Activated CD8-positive, alpha-beta memory T cell treated with anti-CD3 and anti-CD28 coated beads for 48 hours (primary cell): ENCODE data around the gene ADAMTS17.

Experiments
- DNase-seq, 3 experiments: peaks; one replicate each; pipeline ENCODE4 v3.0.0-alpha.2; 2020; ENCODE audit warnings: low read depth in 2 of 3, low spot score in 2 of 3

ADAMTS17 gene

GRCh38 chr15:100134586-100134985, 207.2 kb downstream of the ADAMTS17 start:
- no peak for DNase-seq

GRCh38 chr15:100134089-100134583, 207.6 kb downstream of the ADAMTS17 start:
- no peak for DNase-seq

DNA sequence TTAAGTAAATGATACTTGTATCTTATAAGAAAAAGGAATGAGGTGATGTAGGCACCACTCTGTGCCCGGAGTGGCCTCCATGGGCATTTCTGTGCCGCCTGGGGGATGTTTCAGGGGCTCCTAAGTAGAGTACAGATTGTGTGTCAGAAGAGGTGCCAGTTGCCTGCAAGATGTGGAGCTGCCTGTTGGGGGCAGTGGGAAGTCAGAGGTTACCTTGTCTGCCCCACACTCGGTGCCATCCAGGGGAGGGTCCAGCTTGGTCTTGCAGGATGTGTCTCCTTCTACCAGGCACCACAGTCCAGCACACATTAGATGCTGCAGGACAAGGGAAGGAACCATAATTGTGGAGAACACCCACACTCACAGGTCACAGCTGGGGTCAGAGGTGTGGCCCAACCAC, 208.8 kb downstream of the ADAMTS17 start:
- DNase-seq: no peak

DNA sequence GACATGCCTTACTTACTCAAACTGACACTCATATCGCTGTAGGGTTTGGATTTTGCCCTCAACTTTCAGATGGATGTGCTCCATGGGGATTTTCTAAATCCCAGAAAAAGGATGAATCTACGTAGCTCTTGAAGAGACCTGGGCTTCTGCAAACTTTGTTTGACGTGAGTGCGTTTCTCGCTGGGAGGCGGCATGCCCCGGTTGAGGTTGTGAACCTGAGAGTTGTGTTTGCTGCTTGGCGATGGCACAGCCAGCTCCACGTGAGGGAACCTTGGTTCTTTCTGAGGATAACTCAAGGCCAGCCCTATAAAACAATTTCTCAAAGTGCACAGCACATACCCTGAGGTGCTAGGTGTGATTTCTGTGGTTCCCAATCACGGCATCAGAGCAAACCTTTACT, 209.5 kb downstream of the ADAMTS17 start:
- DNase-seq: no peak

DNA sequence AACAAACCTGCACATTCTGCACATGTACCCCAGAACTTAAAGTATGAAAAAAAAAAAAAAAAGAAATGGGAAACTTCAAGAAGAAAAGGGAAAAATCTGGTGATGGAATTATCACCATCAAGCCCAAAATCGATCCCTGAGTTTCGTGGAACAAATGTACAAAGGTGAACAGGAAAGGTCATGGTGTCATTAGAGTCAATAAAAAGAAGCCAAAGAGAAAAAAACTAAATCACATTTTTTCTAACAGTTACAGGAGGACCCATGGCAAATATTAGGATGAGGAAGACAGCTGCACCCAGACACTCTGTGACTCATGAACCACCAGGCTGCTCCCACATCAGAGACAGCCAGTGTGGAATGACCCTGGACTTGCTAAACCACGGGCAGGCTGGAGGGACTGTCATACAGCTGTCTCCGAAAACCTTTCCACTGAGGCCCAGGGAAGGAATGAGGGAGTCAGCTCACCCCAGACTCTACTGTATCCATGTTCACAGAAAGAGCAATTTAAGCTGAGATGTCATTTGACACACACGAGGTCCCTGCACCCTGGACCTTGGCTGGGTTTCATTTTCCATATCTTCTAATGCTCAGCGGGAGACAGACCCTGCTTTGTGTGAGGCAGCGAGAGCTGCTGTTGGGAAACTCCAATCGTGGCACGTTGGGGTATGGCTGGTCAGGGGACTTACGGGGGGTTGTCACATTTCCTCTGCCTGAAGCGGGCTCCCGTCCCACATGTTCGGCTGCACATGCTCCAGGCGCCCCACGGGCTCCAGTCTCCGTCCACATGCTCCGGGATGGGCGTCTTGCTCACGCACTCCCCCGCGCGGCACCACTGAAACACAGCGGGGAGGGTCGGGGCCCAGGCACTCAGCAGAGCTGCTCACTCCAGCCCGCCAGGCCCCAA, 210.2 kb downstream of the ADAMTS17 start:
- no peak for DNase-seq

DNA sequence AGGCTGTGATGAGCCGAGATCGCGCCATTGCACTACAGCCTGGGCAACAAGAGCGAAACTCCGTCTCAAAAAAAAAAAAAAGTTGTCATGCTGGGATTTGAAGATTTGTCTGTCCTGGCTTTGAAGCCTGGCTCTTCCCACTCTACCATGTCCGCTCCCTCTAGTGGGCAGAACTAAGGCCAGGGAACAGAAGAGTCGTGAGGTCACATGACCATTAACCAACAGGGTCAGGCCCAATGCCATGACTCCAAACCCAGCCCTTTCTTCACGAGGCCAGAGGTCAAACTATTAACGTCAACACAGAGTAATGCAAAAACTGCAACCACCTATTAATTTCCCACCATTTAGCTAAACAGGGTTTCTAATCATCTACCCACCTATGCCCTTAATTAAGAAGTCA, 212.1 kb downstream of the ADAMTS17 start:
- DNase-seq: no peak

DNA sequence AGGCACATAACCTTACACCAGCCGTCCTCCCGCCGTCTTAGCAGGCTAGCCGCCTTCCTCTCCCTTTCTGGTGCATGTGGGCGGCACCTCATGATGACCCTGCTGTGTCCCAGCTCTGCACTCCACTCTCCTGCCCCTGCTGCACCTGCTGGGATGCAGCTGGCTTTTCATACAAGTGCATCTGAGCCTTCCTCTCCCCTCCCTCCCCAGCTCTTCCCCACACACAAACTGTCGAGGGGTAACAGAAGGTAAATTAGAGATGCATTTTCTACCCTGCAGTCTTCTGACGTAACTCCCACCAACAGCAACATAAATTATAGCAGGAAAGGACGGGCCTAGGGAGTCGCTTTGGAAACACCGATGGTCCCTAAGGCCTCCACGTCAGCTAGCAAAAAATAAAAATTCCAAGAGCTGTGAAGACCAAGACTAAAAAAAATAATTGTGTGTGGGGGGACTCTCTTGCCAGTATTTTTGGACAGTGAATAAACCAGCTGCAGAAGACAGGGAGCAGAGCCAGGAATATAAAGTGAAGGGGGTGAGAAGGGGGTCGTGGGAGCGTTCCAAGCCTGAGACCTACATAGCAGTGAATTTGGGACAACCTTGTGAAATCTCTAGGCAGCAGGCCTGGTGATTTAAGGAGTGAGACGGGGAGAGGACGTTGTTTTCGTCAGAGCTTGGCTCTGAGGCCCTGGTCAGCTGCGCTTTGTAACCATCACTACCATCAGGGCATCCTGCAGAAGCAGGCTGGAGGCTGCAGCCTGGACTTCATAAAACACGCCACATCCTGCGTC, 216.2 kb downstream of the ADAMTS17 start:
- DNase-seq: no peak

- no peak for DNase-seq
These were observed 216.8 kb downstream of the ADAMTS17 start for GRCh38 chr15:100124936-100125335.

DNA sequence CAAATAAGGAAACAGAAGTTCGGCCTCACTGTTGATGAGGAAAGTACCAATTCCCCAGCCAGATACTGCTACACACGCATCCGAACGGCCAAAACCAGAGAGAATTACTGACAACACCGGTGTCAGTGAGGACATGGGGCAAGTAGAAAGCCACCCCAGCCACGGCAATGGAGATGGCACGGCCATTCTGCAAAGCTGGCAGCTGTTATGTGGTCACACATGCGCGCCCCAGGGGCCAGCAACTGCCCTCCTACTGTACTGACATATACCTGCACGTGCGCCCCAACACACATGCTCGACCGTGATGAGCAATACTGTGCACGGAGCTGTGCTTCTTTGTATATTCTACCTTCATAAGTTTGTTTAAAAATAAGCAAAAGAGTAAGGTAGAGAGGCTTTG, 217.4 kb downstream of the ADAMTS17 start:
- DNase-seq: no peak

- no peak for DNase-seq
These were observed 218.2 kb downstream of the ADAMTS17 start for GRCh38 chr15:100123611-100124010.

DNA sequence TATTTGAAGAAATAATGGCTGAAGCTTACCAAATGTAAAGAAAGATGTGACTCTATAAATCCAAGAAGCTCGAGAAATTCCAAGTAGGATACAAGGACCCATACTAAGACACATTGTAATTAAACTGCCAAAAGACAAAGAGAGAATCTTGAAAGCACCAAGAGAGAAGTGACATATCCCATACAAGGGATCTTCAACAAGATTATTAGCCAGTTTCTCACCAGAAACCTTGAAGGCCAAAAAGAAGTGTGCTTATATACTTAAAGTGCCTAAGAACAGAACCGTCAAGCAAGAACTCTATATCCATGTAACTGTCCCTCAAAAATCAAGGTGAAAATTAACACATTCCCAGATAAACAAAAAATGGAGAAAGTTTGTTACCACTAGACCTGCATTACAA, 220.5 kb downstream of the ADAMTS17 start:
- no peak for DNase-seq

DNA sequence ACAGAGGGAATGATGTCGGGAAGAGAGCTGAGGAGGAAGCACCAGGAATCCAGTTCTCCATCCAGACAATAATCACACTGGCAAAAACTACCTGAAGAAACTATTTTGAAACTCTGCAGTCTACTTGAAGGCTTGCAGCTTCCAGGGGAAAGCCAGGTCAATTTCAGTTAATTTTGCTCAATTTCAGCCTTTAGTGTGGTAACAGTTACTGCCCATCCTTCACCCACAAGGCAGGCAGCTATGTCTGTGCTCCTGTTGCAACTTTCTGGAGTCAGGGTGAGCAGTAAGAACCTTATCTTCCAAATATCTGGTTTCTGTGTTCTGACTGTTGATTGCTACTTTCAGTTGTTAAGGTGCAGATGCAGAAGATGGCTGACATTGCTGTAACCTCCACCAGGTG, 221.7 kb downstream of the ADAMTS17 start:
- no peak for DNase-seq

DNA sequence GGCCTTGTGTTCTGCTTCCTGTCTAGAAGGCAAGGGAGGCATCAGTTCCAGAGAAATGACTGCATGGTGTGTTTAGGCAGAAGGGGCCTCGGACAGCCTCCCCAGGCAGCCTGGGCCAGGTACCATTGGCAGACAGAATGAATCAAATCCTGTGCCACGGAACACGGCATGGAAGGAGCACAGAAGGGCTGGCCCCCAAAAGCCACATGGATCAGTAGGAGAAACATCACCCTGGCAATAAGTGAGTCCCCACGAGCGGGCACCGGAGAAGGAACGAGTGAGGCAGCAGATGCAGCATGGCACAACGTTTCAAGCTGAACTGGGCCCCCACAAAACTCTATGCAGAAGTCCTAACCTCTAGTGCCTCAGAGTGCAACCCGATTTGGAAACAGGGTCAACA, 223.2 kb downstream of the ADAMTS17 start:
- no peak for DNase-seq

GRCh38 chr15:100116416-100117190, 225.2 kb downstream of the ADAMTS17 start:
- DNase-seq: no peak

GRCh38 chr15:100115711-100116090, 226.1 kb downstream of the ADAMTS17 start:
- no peak for DNase-seq

DNA sequence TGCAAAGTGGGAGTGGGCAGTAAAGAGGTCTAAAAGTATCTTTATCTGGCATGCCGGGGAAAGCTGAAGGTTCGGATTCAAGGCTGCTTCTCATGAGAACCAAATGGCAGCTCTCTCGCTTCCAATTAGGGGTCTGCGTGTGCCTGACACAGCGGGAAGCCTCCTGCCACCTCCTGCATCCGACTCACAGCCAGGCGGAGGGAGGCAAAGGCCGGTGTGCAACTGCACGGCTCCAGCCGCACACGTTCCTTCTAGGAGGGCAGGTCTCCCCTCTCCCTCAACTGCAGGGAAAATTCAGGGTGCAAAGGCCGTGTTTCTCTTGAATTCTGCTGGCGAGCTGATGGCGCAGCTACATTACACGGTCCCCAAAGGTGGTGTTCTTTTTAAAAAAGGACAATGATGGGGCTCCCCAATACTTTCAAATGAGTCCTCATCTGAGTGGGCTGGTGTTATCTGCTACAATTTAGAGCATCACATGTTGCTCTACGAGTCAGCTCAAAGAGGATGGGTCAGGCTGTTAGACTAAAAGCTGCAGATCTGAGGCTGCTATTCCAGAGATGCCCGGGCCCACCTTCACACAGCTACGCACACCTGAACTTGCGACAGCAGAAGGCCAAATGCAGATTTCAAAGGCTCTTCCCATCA, 226.6 kb downstream of the ADAMTS17 start:
- no peak for DNase-seq

DNA sequence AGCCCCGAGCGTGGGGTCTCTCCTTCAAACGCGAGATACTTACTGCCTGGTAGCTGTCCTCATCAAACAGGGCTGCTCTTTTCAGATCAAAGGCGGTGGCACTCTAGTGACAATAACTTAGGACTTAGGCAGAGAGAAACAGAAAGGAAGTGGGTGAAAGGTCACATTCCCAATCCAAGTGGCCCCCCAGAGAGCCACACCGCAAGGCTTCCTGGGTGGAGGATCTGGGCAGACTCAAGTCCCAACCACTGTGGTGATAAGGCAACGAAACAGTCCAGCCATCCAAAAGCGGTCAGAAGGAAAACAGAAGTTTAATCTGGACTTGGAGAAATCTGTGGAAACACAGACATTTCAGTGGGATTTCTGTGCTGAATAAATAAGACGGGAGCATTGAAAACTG, 227.2 kb downstream of the ADAMTS17 start:
- no peak for DNase-seq

GRCh38 chr15:100114100-100114499, 227.7 kb downstream of the ADAMTS17 start:
- DNase-seq: no peak

DNA sequence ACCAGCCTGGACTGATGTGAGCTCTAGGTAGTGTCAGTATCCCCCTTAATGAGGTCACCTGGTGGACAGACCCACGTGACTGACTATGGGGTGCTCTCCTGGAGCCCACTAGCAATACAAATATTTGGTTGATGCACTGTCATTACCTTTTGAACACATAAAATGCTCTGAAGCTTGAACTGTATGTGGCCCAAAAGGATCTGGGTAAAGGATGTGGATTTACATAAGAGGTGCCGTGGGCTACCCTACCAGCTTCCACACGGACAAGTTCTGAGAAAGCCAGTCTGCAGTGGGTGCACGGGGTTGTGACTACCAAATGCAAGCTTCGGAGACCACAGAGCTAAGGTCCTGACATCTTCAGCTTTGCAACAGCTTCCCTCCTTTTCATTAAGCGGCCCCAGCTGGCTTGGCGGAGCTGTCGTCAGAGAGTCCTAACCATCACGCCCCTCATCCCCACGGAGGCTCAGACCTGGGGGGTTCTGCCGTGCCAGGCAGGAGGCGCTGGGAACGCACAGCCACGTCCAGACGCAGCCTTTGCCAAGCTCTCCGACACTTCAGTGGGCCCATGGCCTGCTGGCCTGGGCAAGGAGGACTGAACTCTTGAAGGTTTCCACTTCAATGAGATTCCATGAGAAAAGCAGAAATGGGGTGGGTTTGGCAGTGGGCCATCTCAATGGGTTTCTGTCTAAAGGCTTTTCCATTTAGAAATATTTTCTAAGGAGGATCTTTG, 228.3 kb downstream of the ADAMTS17 start:
- DNase-seq: no peak

GRCh38 chr15:100112636-100113305, 229.0 kb downstream of the ADAMTS17 start:
- DNase-seq: no peak
